Midbrain (tissue), 1 donor: Measurements from ENCODE around the gene CFAP161.

Experiments
- DNase-seq: peaks from one replicate; lab custom pipeline; 2025; lab: John Stamatoyannopoulos, UW

CFAP161 gene

DNA sequence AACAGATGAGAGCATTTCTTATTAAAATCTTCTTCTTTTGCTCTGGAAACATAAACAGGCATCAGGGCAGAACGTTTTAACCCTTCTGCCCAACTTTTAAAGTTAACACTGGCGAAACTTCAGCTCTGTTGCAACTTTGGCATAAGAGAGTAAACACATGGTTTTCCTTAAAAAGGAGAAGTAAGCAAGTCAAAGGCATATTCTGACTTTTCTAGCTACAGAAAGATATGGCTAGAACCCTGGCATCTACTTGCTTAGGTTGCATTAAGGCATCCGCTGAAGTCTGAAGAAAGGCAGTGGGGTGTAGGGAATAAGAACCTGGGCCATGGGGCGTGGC is 49.3 kb downstream of the CFAP161 start:
- no peak for DNase-seq

DNA sequence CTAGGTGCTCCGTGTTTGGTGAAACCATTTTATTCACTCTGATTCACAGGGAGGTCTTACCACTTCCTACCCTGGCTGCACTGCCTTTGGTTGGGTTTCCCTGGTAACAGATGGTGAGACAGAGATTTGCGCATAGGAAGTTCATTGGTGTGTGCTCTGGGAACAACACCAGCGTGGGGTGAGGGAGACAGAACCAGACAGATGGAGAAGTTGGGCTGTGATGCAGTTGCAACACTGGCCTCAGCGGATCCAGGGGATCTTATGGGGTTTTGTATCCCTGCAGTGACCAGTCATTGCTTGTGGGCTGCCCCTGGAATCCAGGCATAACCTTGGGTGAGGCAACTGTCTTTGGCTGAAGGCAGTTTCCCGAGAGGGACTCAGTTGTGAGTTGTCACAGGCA is 50.1 kb downstream of the CFAP161 start:
- no peak for DNase-seq

DNA sequence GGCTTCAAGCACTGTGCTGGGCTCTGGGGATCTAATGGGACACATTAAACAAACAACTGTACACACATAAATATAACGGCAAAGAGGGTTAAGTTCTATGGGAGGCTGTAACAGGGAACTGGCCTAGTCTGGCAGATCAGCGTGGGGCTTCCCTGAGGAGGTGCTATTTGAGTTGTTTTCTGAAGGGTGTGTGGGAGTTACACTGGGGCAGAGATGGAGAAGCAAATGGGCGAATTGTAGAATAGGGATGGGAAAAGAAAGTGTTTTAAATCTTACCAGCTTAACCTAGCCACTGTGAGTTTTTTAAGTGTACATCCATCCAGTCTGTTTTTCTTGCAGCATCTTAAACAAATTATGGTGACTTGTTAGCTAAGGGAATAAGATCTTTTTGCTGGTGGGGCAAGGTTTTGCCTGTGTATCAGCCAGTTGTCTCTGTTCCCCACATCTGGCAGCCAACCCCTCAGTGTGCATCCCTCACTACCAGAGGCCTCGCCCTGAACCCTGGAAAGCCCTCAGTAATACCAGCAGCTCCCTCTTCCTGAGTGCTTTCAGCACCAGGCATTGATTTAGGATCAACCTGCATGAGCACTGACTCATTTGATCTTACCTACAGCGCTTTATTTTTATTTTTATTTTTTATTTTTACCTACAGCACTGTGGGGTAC is 51.7 kb downstream of the CFAP161 start:
- no peak for DNase-seq

DNA sequence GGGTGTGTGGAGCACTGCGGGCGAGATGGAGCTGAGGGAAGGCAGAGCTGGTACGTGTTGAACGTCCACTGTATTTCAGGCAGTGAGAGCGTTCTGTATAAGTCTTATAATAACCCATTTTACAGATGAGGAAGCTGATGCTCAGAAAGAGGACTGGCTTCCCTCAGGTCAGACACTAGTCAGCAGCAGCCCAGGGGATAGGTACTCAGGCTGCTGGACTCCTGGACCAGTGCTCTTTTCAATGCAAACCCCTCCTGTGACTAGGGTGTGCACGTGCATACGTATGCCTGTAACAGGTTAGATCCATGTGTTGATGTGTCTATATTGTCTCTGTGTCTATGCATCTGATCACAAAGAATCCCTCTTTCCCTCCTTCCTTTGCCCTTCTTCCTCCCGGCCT is 54.3 kb downstream of the CFAP161 start:
- DNase-seq, result no peak

DNA sequence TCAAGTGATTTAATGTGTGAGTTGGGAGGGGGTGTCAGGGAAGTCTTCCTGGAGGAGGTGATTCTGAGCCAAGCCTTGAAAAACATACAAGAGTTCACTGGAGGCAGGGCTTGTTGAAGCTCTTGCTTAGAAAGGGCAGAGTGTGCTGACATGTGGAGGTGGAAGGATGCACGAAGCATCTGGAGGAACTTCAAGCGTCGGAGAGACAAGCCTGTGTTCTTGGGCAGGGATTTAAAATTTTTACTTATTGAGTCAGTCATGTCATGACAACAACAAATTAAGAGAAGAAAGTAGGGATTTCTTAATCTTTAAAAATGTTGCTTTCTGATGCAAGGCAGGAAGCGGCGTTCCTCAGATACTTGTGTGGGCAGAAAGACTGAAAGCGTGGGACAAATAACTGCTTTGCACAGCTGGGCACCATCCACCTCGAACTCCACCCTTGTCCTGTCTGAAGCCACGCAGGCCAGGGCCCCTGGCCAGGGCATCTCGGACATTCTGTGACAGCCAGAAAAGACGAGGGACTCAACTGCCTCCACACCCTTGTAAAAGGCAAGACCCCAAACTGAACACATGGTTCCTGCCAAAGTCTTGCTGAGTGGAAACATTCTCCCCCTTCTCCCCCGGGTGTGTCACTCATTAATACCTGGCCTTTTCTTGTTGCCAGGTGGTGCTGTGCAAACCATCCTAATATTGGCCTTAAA is 55.7 kb downstream of the CFAP161 start:
- DNase-seq, result no peak

- no peak for DNase-seq
Measured at GRCh38 chr15:81190922-81191507, 56.9 kb downstream of the CFAP161 start.

DNA sequence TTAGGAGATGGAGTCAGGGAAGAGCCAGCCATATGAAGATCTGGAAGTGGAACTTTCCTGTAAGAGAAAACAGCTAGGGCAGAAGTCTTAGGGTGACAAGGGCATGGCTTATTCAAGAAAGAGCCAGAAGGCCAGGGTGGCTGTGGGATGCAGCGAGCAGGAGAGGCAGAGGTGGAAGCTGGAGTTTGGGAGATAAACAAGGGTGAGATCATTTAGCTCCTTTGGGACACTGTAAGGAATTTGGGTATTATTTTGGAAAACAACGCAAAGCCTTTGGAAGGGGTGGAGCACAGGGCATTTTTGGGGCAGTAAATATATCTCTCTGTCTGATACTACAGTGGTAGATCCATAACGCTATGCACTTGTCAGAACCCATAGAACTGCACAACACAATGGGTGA is 57.6 kb downstream of the CFAP161 start:
- DNase-seq, result no peak

- DNase-seq, result no peak
Measured at GRCh38 chr15:81194723-81195122, 60.7 kb downstream of the CFAP161 start.

DNA sequence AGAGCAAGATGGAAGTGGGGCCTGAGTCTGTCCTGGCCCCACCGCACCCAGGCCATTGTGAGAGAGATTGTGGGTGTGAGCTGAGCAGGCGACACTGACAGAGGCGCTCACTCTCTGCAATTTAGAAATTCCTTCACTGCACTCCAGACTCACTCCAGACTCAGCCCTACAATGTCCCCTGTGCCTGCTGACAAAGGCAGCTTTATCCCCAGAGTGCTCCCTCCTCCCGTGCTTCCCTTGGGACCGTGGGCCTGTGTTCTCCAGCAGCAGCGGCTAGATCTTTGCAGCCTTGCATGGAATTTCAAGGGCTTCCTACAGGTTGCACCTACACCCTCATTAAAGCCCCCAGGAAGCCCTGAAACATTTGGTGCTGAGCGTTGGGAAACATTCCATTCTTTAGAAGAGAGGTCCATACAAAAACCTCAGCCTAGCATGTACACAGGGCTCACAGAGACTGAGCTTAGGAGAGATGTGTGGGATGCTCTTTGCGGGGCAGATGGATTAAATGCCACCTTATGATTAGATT is 61.3 kb downstream of the CFAP161 start:
- DNase-seq, result peak; percentile 26

DNA sequence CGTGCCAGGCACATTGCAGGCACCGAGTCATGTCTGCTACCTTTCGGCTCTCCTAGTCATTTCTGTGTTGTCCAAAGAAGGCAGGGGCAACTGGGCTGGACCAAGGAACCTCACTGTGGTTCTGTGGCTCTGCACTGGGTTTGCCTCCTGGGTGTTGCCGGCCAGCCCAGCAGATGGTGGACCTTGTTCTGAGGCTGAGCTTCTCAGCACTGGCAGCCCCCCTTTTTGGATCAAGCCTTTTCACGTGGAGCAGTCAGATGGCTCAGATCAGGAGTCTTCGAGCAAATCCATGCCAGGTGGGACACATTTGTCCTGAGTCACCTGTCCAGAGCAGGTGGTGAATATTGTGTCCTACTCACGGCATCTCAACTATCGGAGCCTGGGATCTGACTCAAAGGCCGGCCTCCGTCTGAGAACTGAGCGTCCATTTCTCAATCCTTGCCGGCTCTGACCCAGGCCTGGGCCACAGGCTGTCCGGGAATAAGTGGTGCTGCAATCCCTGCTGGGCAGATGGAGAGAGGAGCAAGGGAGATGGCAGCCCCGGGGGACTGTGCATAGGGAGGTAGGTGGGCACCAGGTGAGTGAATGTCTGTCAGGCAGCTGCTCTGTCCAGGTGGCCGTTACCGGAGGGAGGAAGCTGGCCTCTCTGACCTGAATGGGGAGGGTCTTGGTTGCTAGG is 62.6 kb downstream of the CFAP161 start, which contains the start of gene IL16:
Gene IL16, plus strand, starts transcription at position 304 of the 679 bp plus-strand sequence. CDS start 28,521 bp downstream, outside the sequence.
- no peak for DNase-seq

- DNase-seq, result no peak
Measured at GRCh38 chr15:81197255-81197630, 63.2 kb downstream of the CFAP161 start.

GRCh38 chr15:81197688-81198281 is 63.7 kb downstream of the CFAP161 start:
- DNase-seq, result no peak
